ENCODE data around the gene PRUNE2. TPM values are rescaled to one million over a fixed set of nuclear protein-coding genes. Genes with fewer than 3 reads are reported as not detected.

The PRUNE2 gene
- total RNA-seq, 4 donors from 2014 or later, result 67.6 to 105 (median 95.6) TPM

DNA sequence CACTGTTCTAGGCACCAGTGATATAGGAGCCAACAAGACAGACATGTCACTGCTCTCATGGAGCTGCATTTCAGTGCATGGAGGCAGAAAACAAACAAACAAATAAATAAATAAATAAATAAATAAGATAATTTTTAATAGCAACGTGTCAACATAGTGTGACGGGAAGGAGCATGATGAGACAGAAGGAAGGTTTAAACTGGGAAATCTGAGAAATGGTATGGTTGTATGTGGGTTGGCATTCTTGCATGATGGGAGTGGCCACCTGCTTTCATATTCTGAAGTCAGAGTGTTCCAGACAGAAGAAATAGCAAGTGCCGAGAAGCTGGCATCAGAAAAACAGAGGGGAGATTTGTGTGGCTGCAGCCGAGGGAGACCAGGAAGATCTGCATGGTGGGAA is 141.8 kb downstream of the PRUNE2 start, which contains the start of gene PCA3:
Gene PCA3 (plus strand): TSS at position 301 of the 400 bp plus-strand sequence.
- intact Hi-C loops (cut with DNase I; ENCODE audit: low total_unique reads) (loop anchor here (10.0 kb wide), 1 partner anchor 221 kb away; no protein-coding TSS in a partner anchor), in situ Hi-C loops (cut with MboI; ENCODE audit: low pct_ligation_motif_present in 1 of 4, low pct_unique_long_range_greater_than_20kb in 1 of 4, low sequenced_read_pairs in 3 of 4) (loop anchor here in 3 of 4 donors (25.0 kb wide), 3 partner anchors 223 to 398 kb away; no protein-coding TSS in a partner anchor)
- TF ChIP-seq, protein P1, sequence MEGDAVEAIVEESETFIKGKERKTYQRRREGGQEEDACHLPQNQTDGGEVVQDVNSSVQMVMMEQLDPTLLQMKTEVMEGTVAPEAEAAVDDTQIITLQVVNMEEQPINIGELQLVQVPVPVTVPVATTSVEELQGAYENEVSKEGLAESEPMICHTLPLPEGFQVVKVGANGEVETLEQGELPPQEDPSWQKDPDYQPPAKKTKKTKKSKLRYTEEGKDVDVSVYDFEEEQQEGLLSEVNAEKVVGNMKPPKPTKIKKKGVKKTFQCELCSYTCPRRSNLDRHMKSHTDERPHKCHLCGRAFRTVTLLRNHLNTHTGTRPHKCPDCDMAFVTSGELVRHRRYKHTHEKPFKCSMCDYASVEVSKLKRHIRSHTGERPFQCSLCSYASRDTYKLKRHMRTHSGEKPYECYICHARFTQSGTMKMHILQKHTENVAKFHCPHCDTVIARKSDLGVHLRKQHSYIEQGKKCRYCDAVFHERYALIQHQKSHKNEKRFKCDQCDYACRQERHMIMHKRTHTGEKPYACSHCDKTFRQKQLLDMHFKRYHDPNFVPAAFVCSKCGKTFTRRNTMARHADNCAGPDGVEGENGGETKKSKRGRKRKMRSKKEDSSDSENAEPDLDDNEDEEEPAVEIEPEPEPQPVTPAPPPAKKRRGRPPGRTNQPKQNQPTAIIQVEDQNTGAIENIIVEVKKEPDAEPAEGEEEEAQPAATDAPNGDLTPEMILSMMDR (IDR thresholded peaks at IDR 0.05), result no peak
- Histone ChIP-seq H3K36me3 (no peaks in the 10 kb centered on the region), H3K27me3 (no peaks in the 10 kb centered on the region), H3K4me1 (peaks cover 0 to 15% (median 2%) of the 10 kb centered on the region in 4 donors), H3K4me3 (no peak within 1 kb of the TSS), H3K9me3 (no peaks in the 10 kb centered on the region), H3K27ac (no peak within 1 kb of the TSS)
- DNase-seq, result no peak
- WGBS, 2 donors (ENCODE audit: low coverage in 1 of 2), result 89 to 91% methylated on average over 4 of the region's 4 CpGs

DNA sequence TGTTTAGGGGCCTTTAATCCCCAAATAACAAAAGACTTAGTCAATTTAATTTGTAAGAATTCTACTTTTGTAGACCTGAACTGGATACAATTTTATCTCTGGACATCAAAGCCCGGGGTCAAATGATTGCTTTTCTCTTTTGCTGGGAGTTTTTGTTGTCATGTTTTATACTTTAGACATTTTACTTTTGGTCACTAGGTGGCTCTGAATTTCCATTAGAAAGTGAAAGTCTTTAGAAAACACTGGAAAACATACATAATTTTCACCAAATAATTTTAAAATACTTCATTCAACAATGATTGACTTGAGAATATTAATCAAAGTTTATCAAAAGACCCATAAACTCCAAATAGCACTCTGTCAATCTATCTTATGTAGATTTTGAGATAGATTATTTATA is 144.5 kb downstream of the PRUNE2 start:
- intact Hi-C loops (cut with DNase I; ENCODE audit: low total_unique reads) (loop anchor here (10.0 kb wide), 1 partner anchor 223 kb away; no protein-coding TSS in a partner anchor), in situ Hi-C loops (cut with MboI; ENCODE audit: low pct_ligation_motif_present in 1 of 4, low pct_unique_long_range_greater_than_20kb in 1 of 4, low sequenced_read_pairs in 3 of 4) (loop anchor here in 3 of 4 donors (25.0 kb wide), 3 partner anchors 226 to 401 kb away; no protein-coding TSS in a partner anchor)
- no peak for DNase-seq
- Histone ChIP-seq H3K4me1 (peaks cover 0 to 15% (median 2%) of the 10 kb centered on the region in 4 donors), H3K4me3 (no peak overlapping the region), H3K36me3 (no peaks in the 10 kb centered on the region), H3K9me3 (no peaks in the 10 kb centered on the region), H3K27ac (no peak overlapping the region), H3K27me3 (no peaks in the 10 kb centered on the region)
- TF ChIP-seq POLR2A (IDR thresholded peaks at IDR 0.05), result no peak
- TF ChIP-seq, protein P1 (IDR thresholded peaks at IDR 0.05), result peak in 4 of 5 experiments; percentile 26 to 41 (median 29)
- WGBS, 2 donors (ENCODE audit: low coverage in 1 of 2), result 16 to 40% methylated on average over 1 of the region's 1 CpG

DNA sequence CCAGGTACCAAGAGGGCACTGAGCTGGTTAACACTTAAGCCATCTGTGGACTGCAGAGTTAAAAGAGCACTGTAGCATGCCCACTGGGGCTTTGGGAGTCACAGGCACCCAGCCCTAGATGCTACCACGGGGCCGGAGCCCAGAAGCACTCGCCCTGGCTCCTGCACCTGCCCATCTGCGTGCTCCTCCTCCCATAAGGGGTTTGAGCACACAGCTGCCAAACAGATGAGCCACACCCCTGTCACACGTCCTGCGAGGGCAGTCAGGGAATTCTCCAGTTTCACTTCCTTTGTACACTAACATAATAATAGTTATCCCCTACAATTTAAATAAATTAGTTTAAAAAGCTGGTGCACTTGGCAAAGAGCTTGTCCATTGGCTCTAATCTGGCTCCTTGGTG is 146.2 kb downstream of the PRUNE2 start:
- in situ Hi-C loops (cut with MboI; ENCODE audit: low pct_ligation_motif_present in 1 of 4, low pct_unique_long_range_greater_than_20kb in 1 of 4, low sequenced_read_pairs in 3 of 4), result loop anchor here in 3 of 4 donors (25.0 kb wide), 3 partner anchors 228 to 403 kb away; no protein-coding TSS in a partner anchor
- no peaks in the 10 kb centered on the region for H3K36me3 ChIP-seq
- no peaks in the 10 kb centered on the region for H3K9me3 ChIP-seq
- no peaks in the 10 kb centered on the region for H3K27me3 ChIP-seq
- DNase-seq, result peak; percentile 18
- H3K4me3 ChIP-seq, result no peak overlapping the region
- no peak for TF ChIP-seq POLR2A (IDR thresholded peaks at IDR 0.05)
- TF ChIP-seq, protein P1 (IDR thresholded peaks at IDR 0.05), result no peak
- 35% methylated on average over 6 of the region's 6 CpGs; no CpG with 5 or more reads in 1 of the 2 donors for WGBS, 2 donors (ENCODE audit: low coverage in 1 of 2)
- H3K4me1 ChIP-seq, result peaks cover 0 to 18% (median 2%) of the 10 kb centered on the region in 4 donors
- intact Hi-C loops (cut with DNase I; ENCODE audit: low total_unique reads), result loop anchor here (10.0 kb wide), 1 partner anchor 225 kb away; no protein-coding TSS in a partner anchor
- no peak overlapping the region for H3K27ac ChIP-seq

DNA sequence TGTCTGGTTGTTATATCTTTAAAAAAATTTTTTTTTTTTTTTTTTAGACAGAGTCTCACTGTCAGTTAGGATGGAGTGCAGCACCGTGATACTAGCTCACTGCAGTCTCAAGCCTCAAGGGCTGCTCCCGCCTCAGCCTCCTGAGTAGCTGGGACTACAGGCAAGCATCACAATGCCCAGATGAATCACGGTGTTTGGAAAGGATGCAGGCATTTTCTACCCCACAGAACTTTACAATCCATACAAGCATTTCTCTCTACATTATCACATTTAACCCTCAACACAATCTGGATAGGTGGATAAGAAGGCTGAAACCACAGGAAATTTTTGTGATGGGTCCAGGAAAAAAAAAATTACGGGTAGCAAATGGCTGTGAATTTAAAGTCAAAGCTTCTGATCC is 147.4 kb downstream of the PRUNE2 start:
- Histone ChIP-seq H3K4me1 (peaks cover 0 to 18% (median 2%) of the 10 kb centered on the region in 4 donors), H3K27me3 (no peaks in the 10 kb centered on the region), H3K36me3 (no peaks in the 10 kb centered on the region), H3K4me3 (no peak overlapping the region), H3K27ac (no peak overlapping the region), H3K9me3 (no peaks in the 10 kb centered on the region)
- 74 to 85% methylated on average over 2 to 4 of the region's 4 CpGs for WGBS, 2 donors (ENCODE audit: low coverage in 1 of 2)
- intact Hi-C loops (cut with DNase I; ENCODE audit: low total_unique reads) (no loop called here), in situ Hi-C loops (cut with MboI; ENCODE audit: low pct_ligation_motif_present in 1 of 4, low pct_unique_long_range_greater_than_20kb in 1 of 4, low sequenced_read_pairs in 3 of 4) (loop anchor here in 3 of 4 donors (25.0 kb wide), 3 partner anchors 229 to 404 kb away; no protein-coding TSS in a partner anchor)
- no peak for DNase-seq
- TF ChIP-seq EP300 (IDR thresholded peaks at IDR 0.05; ENCODE audit: low read depth) (no peak), POLR2AphosphoS5 (IDR thresholded peaks at IDR 0.05) (no peak)

All from transverse colon (tissue), 4 donors.